Activated CD4-positive, alpha-beta T cell treated with anti-CD3 and anti-CD28 coated beads for 1 hour (primary cell): ENCODE measurements around the gene DEDD2.
A peak's percentile ranks its signal among the peaks of the same experiment; 100 is the strongest.

Experiments
- DNase-seq: peaks from one replicate; pipeline ENCODE4 v3.0.0-alpha.2; 2020

DEDD2 gene

GRCh38 chr19:42248270-42249148, 31.0 kb upstream of the DEDD2 start:
- DNase-seq, result no peak

GRCh38 chr19:42247640-42248199, 30.2 kb upstream of the DEDD2 start:
- no peak for DNase-seq

- DNase-seq, result no peak
Observed at GRCh38 chr19:42246922-42247639, 29.6 kb upstream of the DEDD2 start.

GRCh38 chr19:42246143-42246921, 28.9 kb upstream of the DEDD2 start:
- DNase-seq, result no peak

GRCh38 chr19:42245231-42245630, 27.8 kb upstream of the DEDD2 start:
- no peak for DNase-seq

- DNase-seq, result peak; percentile 88
Observed at GRCh38 chr19:42244347-42245220, 27.1 kb upstream of the DEDD2 start.

GRCh38 chr19:42242512-42243409, 25.3 kb upstream of the DEDD2 start, which contains the start of gene GSK3A:
Gene GSK3A, minus strand, starts transcription at chr19:42242602. Its CDS starts 137 bp downstream, at chr19:42242465.
- DNase-seq, result peak; percentile 93

- no peak for DNase-seq
Observed at GRCh38 chr19:42242069-42242511, 24.6 kb upstream of the DEDD2 start.

- DNase-seq, result no peak
Observed at GRCh38 chr19:42241279-42241678, 23.8 kb upstream of the DEDD2 start.

- DNase-seq, result no peak
Observed at GRCh38 chr19:42239544-42240220, 22.2 kb upstream of the DEDD2 start.

- DNase-seq, result no peak
Observed at GRCh38 chr19:42235181-42235580, 17.7 kb upstream of the DEDD2 start.

GRCh38 chr19:42234364-42234763, 16.9 kb upstream of the DEDD2 start:
- no peak for DNase-seq

GRCh38 chr19:42233678-42234292, 16.3 kb upstream of the DEDD2 start:
- DNase-seq, result no peak

GRCh38 chr19:42233106-42233505, 15.6 kb upstream of the DEDD2 start:
- no peak for DNase-seq

GRCh38 chr19:42232435-42232834, 15.0 kb upstream of the DEDD2 start:
- DNase-seq, result no peak

GRCh38 chr19:42230571-42230970, 13.1 kb upstream of the DEDD2 start:
- DNase-seq, result no peak

GRCh38 chr19:42229855-42230351, 12.4 kb upstream of the DEDD2 start:
- no peak for DNase-seq

GRCh38 chr19:42229301-42229854, 11.9 kb upstream of the DEDD2 start:
- DNase-seq, result no peak

- no peak for DNase-seq
Observed at GRCh38 chr19:42228641-42229040, 11.2 kb upstream of the DEDD2 start.
